Left ventricle myocardium inferior (tissue), 1 donor: ENCODE results near the gene PPP2R2C. TPM values are rescaled to one million over a fixed set of nuclear protein-coding genes. Genes with fewer than 3 reads are reported as not detected.

ENCODE experiments used
- DNase-seq: peaks from one replicate; pipeline ENCODE4 v3.0.0-alpha.2; 2020
- H3K27ac ChIP-seq: fragments of 200-600 bp; replicated peaks from 2 replicates; pipeline ENCODE4 v1.8.0; 2021
- H3K27me3 ChIP-seq: fragments of 200-600 bp; 2 replicates; pipeline ENCODE4 v1.8.0; 2021; ENCODE audit warnings: low read depth
- H3K36me3 ChIP-seq: fragments of 200-600 bp; 2 replicates; pipeline ENCODE4 v1.8.0; 2021
- H3K4me1 ChIP-seq: fragments of 200-600 bp; 2 replicates; pipeline ENCODE4 v1.8.0; 2021
- H3K4me3 ChIP-seq: fragments of 200-600 bp; 2 replicates; pipeline ENCODE4 v1.8.0; 2021; ENCODE audit warnings: mild to moderate bottlenecking, moderate library complexity
- H3K9me3 ChIP-seq: fragments of 200-600 bp; replicated peaks from 2 replicates; pipeline ENCODE4 v1.8.0; 2021
- intact Hi-C: fragments of 100-400 bp; cut with micrococcal nuclease; formaldehyde crosslinking; loops from one replicate; pipeline ENCODE4 v1.11.0; 2022
- total RNA-seq: library from RNA; stranded (reverse); fragmentation: NEBNext Ultra II Directional; extraction: Animal tissue kit (Norgen Biotek cat#: 25700); gene quantifications from one replicate; pipeline ENCODE4 v1.2.1, GENCODE V29; 2021
- TF ChIP-seq, protein P1 (sequence below): fragments of 200-600 bp; IDR thresholded peaks from 2 replicates; pipeline ENCODE4 v1.8.0; 2021; ENCODE audit warnings: antibody characterized with exemption, mild to moderate bottlenecking, borderline replicate concordance
- donor health status: DM: no; HTN: yes; CAD: no; lungs with severe emphysema.

Gene PPP2R2C
- total RNA-seq, 1 donor from 2014 or later: 9.7 TPM

- Histone ChIP-seq H3K36me3 (peaks cover 78% of the 10 kb centered on the region), H3K9me3 (no peaks in the 10 kb centered on the region), H3K4me1 (peaks cover 11% of the 10 kb centered on the region), H3K27me3 (no peaks in the 10 kb centered on the region), H3K27ac (no peak overlapping the region), H3K4me3 (no peak overlapping the region)
- TF ChIP-seq, protein P1, sequence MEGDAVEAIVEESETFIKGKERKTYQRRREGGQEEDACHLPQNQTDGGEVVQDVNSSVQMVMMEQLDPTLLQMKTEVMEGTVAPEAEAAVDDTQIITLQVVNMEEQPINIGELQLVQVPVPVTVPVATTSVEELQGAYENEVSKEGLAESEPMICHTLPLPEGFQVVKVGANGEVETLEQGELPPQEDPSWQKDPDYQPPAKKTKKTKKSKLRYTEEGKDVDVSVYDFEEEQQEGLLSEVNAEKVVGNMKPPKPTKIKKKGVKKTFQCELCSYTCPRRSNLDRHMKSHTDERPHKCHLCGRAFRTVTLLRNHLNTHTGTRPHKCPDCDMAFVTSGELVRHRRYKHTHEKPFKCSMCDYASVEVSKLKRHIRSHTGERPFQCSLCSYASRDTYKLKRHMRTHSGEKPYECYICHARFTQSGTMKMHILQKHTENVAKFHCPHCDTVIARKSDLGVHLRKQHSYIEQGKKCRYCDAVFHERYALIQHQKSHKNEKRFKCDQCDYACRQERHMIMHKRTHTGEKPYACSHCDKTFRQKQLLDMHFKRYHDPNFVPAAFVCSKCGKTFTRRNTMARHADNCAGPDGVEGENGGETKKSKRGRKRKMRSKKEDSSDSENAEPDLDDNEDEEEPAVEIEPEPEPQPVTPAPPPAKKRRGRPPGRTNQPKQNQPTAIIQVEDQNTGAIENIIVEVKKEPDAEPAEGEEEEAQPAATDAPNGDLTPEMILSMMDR: no peak
- intact Hi-C loops: no loop called here
- DNase-seq: no peak
Measured at GRCh38 chr4:6288342-6288741, 184.1 kb downstream of the PPP2R2C start.

GRCh38 chr4:6287017-6287788 lies 185.2 kb downstream of the PPP2R2C start:
- Histone ChIP-seq H3K9me3 (no peaks in the 10 kb centered on the region), H3K27me3 (no peaks in the 10 kb centered on the region), H3K4me1 (peaks cover 21% of the 10 kb centered on the region), H3K4me3 (no peak overlapping the region), H3K27ac (no peak overlapping the region), H3K36me3 (peaks cover 67% of the 10 kb centered on the region)
- peak; percentile 40 for DNase-seq
- TF ChIP-seq, protein P1: no peak
- intact Hi-C loops: no loop called here

DNA sequence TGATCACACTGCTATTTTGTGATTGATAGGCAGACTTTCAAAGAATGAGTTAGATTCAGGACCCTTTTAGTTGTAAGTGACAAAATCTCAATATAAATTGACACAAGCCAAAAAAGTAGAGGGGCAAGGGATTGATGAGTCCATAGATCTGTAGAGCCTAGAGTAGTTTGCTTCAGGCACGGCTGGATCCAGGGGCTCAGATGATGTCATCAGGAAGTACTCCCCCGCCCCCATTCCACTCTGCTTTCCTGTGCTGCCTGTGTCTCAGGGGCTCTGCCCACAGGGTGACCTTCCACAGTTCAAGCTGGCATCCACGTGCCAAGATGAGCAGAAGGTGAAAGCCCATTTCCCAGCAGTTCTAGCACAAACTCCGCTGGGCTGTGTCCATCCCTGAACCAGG lies 189.1 kb downstream of the PPP2R2C start:
- Histone ChIP-seq H3K36me3 (peaks cover 40% of the 10 kb centered on the region), H3K4me1 (peaks cover 60% of the 10 kb centered on the region), H3K4me3 (no peak overlapping the region), H3K27ac (no peak overlapping the region), H3K9me3 (no peaks in the 10 kb centered on the region), H3K27me3 (no peaks in the 10 kb centered on the region)
- TF ChIP-seq, protein P1: no peak
- intact Hi-C loops: no loop called here
- DNase-seq: no peak

GRCh38 chr4:6282314-6282771 lies 190.1 kb downstream of the PPP2R2C start:
- H3K27me3 ChIP-seq: no peaks in the 10 kb centered on the region
- intact Hi-C loops: no loop called here
- H3K4me3 ChIP-seq: no peak overlapping the region
- H3K27ac ChIP-seq: peak overlapping the region; percentile 91
- no peak for DNase-seq
- H3K4me1 ChIP-seq: peaks cover 64% of the 10 kb centered on the region
- no peaks in the 10 kb centered on the region for H3K9me3 ChIP-seq
- peaks cover 30% of the 10 kb centered on the region for H3K36me3 ChIP-seq
- TF ChIP-seq, protein P1: no peak

GRCh38 chr4:6281436-6282313 lies 190.7 kb downstream of the PPP2R2C start:
- H3K27ac ChIP-seq: peak overlapping the region; percentile 91
- peak; percentile 69 for DNase-seq
- no peak overlapping the region for H3K4me3 ChIP-seq
- no peaks in the 10 kb centered on the region for H3K27me3 ChIP-seq
- peaks cover 66% of the 10 kb centered on the region for H3K4me1 ChIP-seq
- H3K36me3 ChIP-seq: peaks cover 23% of the 10 kb centered on the region
- TF ChIP-seq, protein P1: no peak
- no peaks in the 10 kb centered on the region for H3K9me3 ChIP-seq
- intact Hi-C loops: no loop called here
